ENCODE results near the gene TTN. TPM values are rescaled to one million over a fixed set of nuclear protein-coding genes. Genes with fewer than 3 reads are reported as not detected.

Gene TTN
- total and polyA plus RNA-seq, 10 of the 15 experiments (the other 5 are each of a cell fraction or from before 2014, with no cell fraction given), result 0.15 to 9.0 (median 1.8) TPM

GRCh38 chr2:178522950-178523595 lies 284.1 kb downstream of the TTN start (continued):
- TF ChIP-seq NKRF (conservative IDR thresholded peaks at IDR 0.05) (0 out of 2 replicates have a peak, but pooled peaks have one; percentile 52), SUZ12 (IDR thresholded peaks at IDR 0.05; ENCODE audit: unreplicated experiment) (no peak), SMAD1 (IDR thresholded peaks at IDR 0.05; ENCODE audit: low read depth, partially characterized antibody) (peak; percentile 59), NFIC (IDR thresholded peaks at IDR 0.05; ENCODE audit: low read depth, low read length) (0 out of 2 replicates have a peak, but pooled peaks have one; percentile 17), BCL11A (IDR thresholded peaks at IDR 0.05; ENCODE audit: low read depth, low read length) (no peak), SMC3 (IDR thresholded peaks at IDR 0.05; ENCODE audit: borderline replicate concordance, low read length) (peak; percentile 46; the same call in 1 of the 2 replicates), CEBPB (IDR thresholded peaks at IDR 0.05; ENCODE audit: borderline replicate concordance in 1 of 2, low read depth in 2 of 2, low read length in 2 of 2) (no peak), IRF3 (IDR thresholded peaks at IDR 0.05) (no peak), HDAC6 (IDR thresholded peaks at IDR 0.05; ENCODE audit: unreplicated experiment) (no peak), RCOR1 (conservative IDR thresholded peaks at IDR 0.05; ENCODE audit: low read depth, low read length) (0 out of 2 replicates have a peak, but pooled peaks have one; percentile 38), MTA3 (IDR thresholded peaks at IDR 0.05; ENCODE audit: borderline replicate concordance, low read length) (no peak; the same call in 1 of the 2 replicates), SIX5 (IDR thresholded peaks at IDR 0.05; ENCODE audit: low read depth, low read length, severe bottlenecking) (no peak), PML (IDR thresholded peaks at IDR 0.05; ENCODE audit: low read length) (peak; percentile 68), USF1 (IDR thresholded peaks at IDR 0.05; ENCODE audit: borderline replicate concordance, extremely low read length, insufficient read depth, low read depth, low read length) (no peak), POU2F2 (IDR thresholded peaks at IDR 0.05; ENCODE audit: borderline replicate concordance, low read depth, low read length) (peak; percentile 68; the same call in 2 of the 3 replicates), BMI1 (IDR thresholded peaks at IDR 0.05; ENCODE audit: borderline replicate concordance) (no peak), SIN3A (IDR thresholded peaks at IDR 0.05; ENCODE audit: low read depth, low read length) (no peak), RB1 (IDR thresholded peaks at IDR 0.05; ENCODE audit: borderline replicate concordance) (no peak), MLLT1 (IDR thresholded peaks at IDR 0.05) (peak; percentile 75), BCL3 (IDR thresholded peaks at IDR 0.05; ENCODE audit: borderline replicate concordance, insufficient read depth, low read depth, low read length, poor library complexity, severe bottlenecking) (peak; percentile 4)

Data from GM12878 (cell line).